Activated CD4-positive, alpha-beta T cell treated with anti-CD3 and anti-CD28 coated beads for 36 hours (primary cell): Measurements from ENCODE around the gene CBLB. TPM values are rescaled to one million over a fixed set of nuclear protein-coding genes. Genes with fewer than 3 reads are reported as not detected.

ENCODE experiments used
- ATAC-seq: fragments of 200-7000 bp; cut with Tn5 transposase; one replicate; pipeline ENCODE4 v1.10.0; 2021; ENCODE audit warnings: mild to moderate bottlenecking, moderate library complexity
- CTCF ChIA-PET: fragments of 350-600 bp; sonication (Branson Sonifier 250); formaldehyde crosslinking; loops from one replicate; lab custom pipeline; 2021; ENCODE audit warnings: antibody characterized with exemption; lab: Charles Lee
- POLR2A ChIA-PET: fragments of 350-600 bp; sonication (Branson Sonifier 250); formaldehyde crosslinking; loops from one replicate; lab custom pipeline; 2021; ENCODE audit warnings: antibody characterized with exemption, inconsistent platforms; lab: Charles Lee
- DNase-seq: peaks from one replicate; pipeline ENCODE4 v3.0.0-alpha.2; 2020
- H3K27ac Mint-ChIP-seq: one replicate; pipeline ENCODE4 v1.8.0; 2021; ENCODE audit warnings: mixed read lengths
- H3K27me3 Mint-ChIP-seq: one replicate; pipeline ENCODE4 v1.8.0; 2021; ENCODE audit warnings: mixed read lengths
- H3K36me3 Mint-ChIP-seq: one replicate; pipeline ENCODE4 v1.8.0; 2021; ENCODE audit warnings: low read depth, mixed read lengths
- H3K4me1 Mint-ChIP-seq: one replicate; pipeline ENCODE4 v1.8.0; 2021; ENCODE audit warnings: mixed read lengths
- H3K4me3 Mint-ChIP-seq: one replicate; pipeline ENCODE4 v1.8.0; 2021; ENCODE audit warnings: mild to moderate bottlenecking, moderate library complexity, mixed read lengths
- H3K9me3 Mint-ChIP-seq: one replicate; pipeline ENCODE4 v1.8.0; 2021; ENCODE audit warnings: low read depth, mixed read lengths
- intact Hi-C, 2 experiments: fragments of 100-400 bp; cut with DNase I in 1 of 2; cut with micrococcal nuclease in 1 of 2; formaldehyde crosslinking; loops; one replicate each; pipeline versions ENCODE4 v1.14.2 to v1.15.1; 2022 to 2024; cut with DNase I, micrococcal nuclease
- total RNA-seq, 2 experiments: library from RNA; stranded (reverse); gene quantifications; one replicate each; pipeline ENCODE4 v1.2.3, GENCODE V29; 2021

Gene CBLB
- total RNA-seq, 2 experiments from 2014 or later: 112 to 163 TPM

GRCh38 chr3:105672996-105673395, 195.8 kb downstream of the CBLB start:
- ATAC-seq: no peak
- ChIA-PET CTCF (no interaction called here), POLR2A (no interaction called here)
- H3K9me3 Mint-ChIP-seq: no peaks in the 10 kb centered on the region
- peaks cover 53% of the 10 kb centered on the region for H3K36me3 Mint-ChIP-seq
- intact Hi-C loops: loop anchor here in 1 of 2 experiments (10.0 kb wide), 1 partner anchor 342 kb away; no protein-coding TSS in a partner anchor
- no peak overlapping the region for H3K27ac Mint-ChIP-seq
- no peaks in the 10 kb centered on the region for H3K27me3 Mint-ChIP-seq
- no peak for DNase-seq
- peaks cover 18% of the 10 kb centered on the region for H3K4me1 Mint-ChIP-seq
- no peak overlapping the region for H3K4me3 Mint-ChIP-seq

GRCh38 chr3:105662306-105662705, 206.5 kb downstream of the CBLB start:
- intact Hi-C loops: no loop called here
- ATAC-seq (no peak), DNase-seq (no peak)
- Mint-ChIP-seq H3K36me3 (peaks cover 50% of the 10 kb centered on the region), H3K9me3 (no peaks in the 10 kb centered on the region), H3K4me1 (no peaks in the 10 kb centered on the region), H3K27me3 (no peaks in the 10 kb centered on the region), H3K4me3 (no peak overlapping the region), H3K27ac (no peak overlapping the region)
- ChIA-PET POLR2A (no interaction called here), CTCF (no interaction called here)

GRCh38 chr3:105661461-105661860, 207.4 kb downstream of the CBLB start:
- ATAC-seq (no peak), DNase-seq (no peak)
- H3K36me3 Mint-ChIP-seq: peaks cover 52% of the 10 kb centered on the region
- no peak overlapping the region for H3K27ac Mint-ChIP-seq
- no peaks in the 10 kb centered on the region for H3K4me1 Mint-ChIP-seq
- H3K4me3 Mint-ChIP-seq: no peak overlapping the region
- H3K27me3 Mint-ChIP-seq: no peaks in the 10 kb centered on the region
- POLR2A ChIA-PET: no interaction called here
- CTCF ChIA-PET: no interaction called here
- intact Hi-C loops: no loop called here
- H3K9me3 Mint-ChIP-seq: no peaks in the 10 kb centered on the region

- ChIA-PET POLR2A (no interaction called here), CTCF (no interaction called here)
- Mint-ChIP-seq H3K4me3 (no peak overlapping the region), H3K36me3 (peaks cover 37% of the 10 kb centered on the region), H3K9me3 (no peaks in the 10 kb centered on the region), H3K27ac (no peak overlapping the region), H3K27me3 (no peaks in the 10 kb centered on the region), H3K4me1 (no peaks in the 10 kb centered on the region)
- intact Hi-C loops: no loop called here
- ATAC-seq (no peak), DNase-seq (no peak)
Measured at GRCh38 chr3:105656651-105657504, 211.9 kb downstream of the CBLB start.

GRCh38 chr3:105653868-105654267, 214.9 kb downstream of the CBLB start:
- Mint-ChIP-seq H3K4me1 (no peaks in the 10 kb centered on the region), H3K36me3 (peaks cover 20% of the 10 kb centered on the region), H3K9me3 (no peaks in the 10 kb centered on the region), H3K27me3 (no peaks in the 10 kb centered on the region), H3K4me3 (no peak overlapping the region), H3K27ac (no peak overlapping the region)
- peak; percentile 33 for ATAC-seq
- CTCF ChIA-PET: no interaction called here
- DNase-seq: no peak
- POLR2A ChIA-PET: no interaction called here
- intact Hi-C loops: no loop called here

- Mint-ChIP-seq H3K27ac (no peak overlapping the region), H3K36me3 (peaks cover 13% of the 10 kb centered on the region), H3K9me3 (no peaks in the 10 kb centered on the region), H3K27me3 (no peaks in the 10 kb centered on the region), H3K4me3 (no peak overlapping the region), H3K4me1 (no peaks in the 10 kb centered on the region)
- DNase-seq (no peak), ATAC-seq (no peak)
- ChIA-PET POLR2A (no interaction called here), CTCF (no interaction called here)
- intact Hi-C loops: no loop called here
Measured at GRCh38 chr3:105653166-105653565, 215.6 kb downstream of the CBLB start.

GRCh38 chr3:105649480-105649879, 219.3 kb downstream of the CBLB start:
- H3K4me3 Mint-ChIP-seq: no peak overlapping the region
- POLR2A ChIA-PET: no interaction called here
- intact Hi-C loops: no loop called here
- H3K27me3 Mint-ChIP-seq: no peaks in the 10 kb centered on the region
- no peak for ATAC-seq
- CTCF ChIA-PET: no interaction called here
- H3K36me3 Mint-ChIP-seq: no peaks in the 10 kb centered on the region
- H3K9me3 Mint-ChIP-seq: no peaks in the 10 kb centered on the region
- no peaks in the 10 kb centered on the region for H3K4me1 Mint-ChIP-seq
- no peak overlapping the region for H3K27ac Mint-ChIP-seq
- no peak for DNase-seq

- POLR2A ChIA-PET: no interaction called here
- CTCF ChIA-PET: interaction anchor here (0.9 kb wide), 1 partner anchor 982 kb away, joined by 3 read pairs; no protein-coding TSS in a partner anchor
- intact Hi-C loops: no loop called here
- no peaks in the 10 kb centered on the region for H3K36me3 Mint-ChIP-seq
- H3K4me1 Mint-ChIP-seq: no peaks in the 10 kb centered on the region
- H3K27me3 Mint-ChIP-seq: no peaks in the 10 kb centered on the region
- no peak for DNase-seq
- no peak overlapping the region for H3K4me3 Mint-ChIP-seq
- H3K9me3 Mint-ChIP-seq: no peaks in the 10 kb centered on the region
- peak; percentile 49 for ATAC-seq
- no peak overlapping the region for H3K27ac Mint-ChIP-seq
Measured at GRCh38 chr3:105647047-105647446, 221.8 kb downstream of the CBLB start.

GRCh38 chr3:105639131-105639530, 229.7 kb downstream of the CBLB start:
- DNase-seq (no peak), ATAC-seq (no peak)
- CTCF ChIA-PET: interaction anchor here (1.2 kb wide), 1 partner anchor 26 kb away, joined by 3 read pairs; no protein-coding TSS in a partner anchor
- POLR2A ChIA-PET: no interaction called here
- Mint-ChIP-seq H3K36me3 (no peaks in the 10 kb centered on the region), H3K27me3 (no peaks in the 10 kb centered on the region), H3K9me3 (no peaks in the 10 kb centered on the region), H3K27ac (no peak overlapping the region), H3K4me1 (no peaks in the 10 kb centered on the region), H3K4me3 (no peak overlapping the region)
- intact Hi-C loops: no loop called here

GRCh38 chr3:105634708-105635107, 234.1 kb downstream of the CBLB start:
- no peak for ATAC-seq
- intact Hi-C loops: no loop called here
- Mint-ChIP-seq H3K4me1 (no peaks in the 10 kb centered on the region), H3K36me3 (no peaks in the 10 kb centered on the region), H3K27me3 (no peaks in the 10 kb centered on the region), H3K4me3 (no peak overlapping the region), H3K27ac (no peak overlapping the region), H3K9me3 (no peaks in the 10 kb centered on the region)
- ChIA-PET POLR2A (no interaction called here), CTCF (interaction anchor here (1.2 kb wide), 1 partner anchor 16 kb away, joined by 3 read pairs; no protein-coding TSS in a partner anchor)
- DNase-seq: no peak

- CTCF ChIA-PET: interaction anchor here (0.6 to 1.7 kb wide), 2 partner anchors 9 to 1625 kb away, joined by 4 to 8 read pairs; no protein-coding TSS in a partner anchor
- POLR2A ChIA-PET: no interaction called here
- intact Hi-C loops: no loop called here
- no peaks in the 10 kb centered on the region for H3K27me3 Mint-ChIP-seq
- no peaks in the 10 kb centered on the region for H3K4me1 Mint-ChIP-seq
- DNase-seq: no peak
- no peak overlapping the region for H3K27ac Mint-ChIP-seq
- H3K36me3 Mint-ChIP-seq: no peaks in the 10 kb centered on the region
- H3K4me3 Mint-ChIP-seq: no peak overlapping the region
- no peak for ATAC-seq
- H3K9me3 Mint-ChIP-seq: no peaks in the 10 kb centered on the region
Measured at GRCh38 chr3:105629718-105630117, 239.1 kb downstream of the CBLB start.

GRCh38 chr3:105626739-105627138, 242.1 kb downstream of the CBLB start:
- H3K27me3 Mint-ChIP-seq: no peaks in the 10 kb centered on the region
- H3K27ac Mint-ChIP-seq: no peak overlapping the region
- ATAC-seq: no peak
- ChIA-PET CTCF (no interaction called here), POLR2A (no interaction called here)
- no peak for DNase-seq
- H3K4me3 Mint-ChIP-seq: no peak overlapping the region
- no peaks in the 10 kb centered on the region for H3K36me3 Mint-ChIP-seq
- no peaks in the 10 kb centered on the region for H3K9me3 Mint-ChIP-seq
- intact Hi-C loops: no loop called here
- no peaks in the 10 kb centered on the region for H3K4me1 Mint-ChIP-seq
